G401.6 (cell line): ENCODE results near the gene GABRA5.
"Not testable (repeated sequence)": the region's sequence is repeated elsewhere in the genome, so short reads cannot be mapped to it uniquely, and the experiment has no call there.

Experiments
- FAIRE-seq: peaks from 2 replicates; lab custom pipeline; 2012; peaks lifted over from hg19 to GRCh38; lab: Jason Lieb, UNC

GABRA5 gene

GRCh38 chr15:26866298-26867199, at the start of gene GABRA5:
Gene GABRA5, plus strand, starts transcription at chr15:26867062. Its CDS starts 2,187 bp downstream, at chr15:26869249.
- peak; percentile 79 for FAIRE-seq

GRCh38 chr15:26831191-26831590, 35.7 kb upstream of the GABRA5 start:
- not testable (repeated sequence) for FAIRE-seq

- FAIRE-seq = no peak
These were observed 34.9 kb upstream of the GABRA5 start for GRCh38 chr15:26831951-26832350.

- no peak for FAIRE-seq
These were observed 28.0 kb upstream of the GABRA5 start for GRCh38 chr15:26838742-26839460.

GRCh38 chr15:26841514-26841913, 25.3 kb upstream of the GABRA5 start:
- no peak for FAIRE-seq

- no peak for FAIRE-seq
These were observed 24.9 kb upstream of the GABRA5 start for GRCh38 chr15:26841941-26842340.

- FAIRE-seq = no peak
These were observed 24.5 kb upstream of the GABRA5 start for GRCh38 chr15:26842391-26842790.

- peak; percentile 94 for FAIRE-seq
These were observed 22.0 kb upstream of the GABRA5 start for GRCh38 chr15:26844901-26845300.

- FAIRE-seq = no peak
These were observed 18.4 kb upstream of the GABRA5 start for GRCh38 chr15:26848498-26848897.

GRCh38 chr15:26850161-26850560, 16.7 kb upstream of the GABRA5 start:
- FAIRE-seq = no peak

- FAIRE-seq = no peak
These were observed 13.9 kb upstream of the GABRA5 start for GRCh38 chr15:26852980-26853379.

GRCh38 chr15:26854435-26854834, 12.4 kb upstream of the GABRA5 start:
- no peak for FAIRE-seq

- peak; percentile 95 for FAIRE-seq
These were observed 2.1 kb upstream of the GABRA5 start for GRCh38 chr15:26864664-26865191.

- no peak for FAIRE-seq
These were observed 542 bp downstream of the GABRA5 start for GRCh38 chr15:26867200-26868007.

- FAIRE-seq = no peak
These were observed 1.3 kb downstream of the GABRA5 start for GRCh38 chr15:26868029-26868685.

GRCh38 chr15:26869628-26870027, 2.8 kb downstream of the GABRA5 start:
- no peak for FAIRE-seq

GRCh38 chr15:26870346-26870745, 3.5 kb downstream of the GABRA5 start:
- no peak for FAIRE-seq

GRCh38 chr15:26872206-26872605, 5.3 kb downstream of the GABRA5 start:
- no peak for FAIRE-seq

- FAIRE-seq = no peak
These were observed 7.0 kb downstream of the GABRA5 start for GRCh38 chr15:26873846-26874245.

- FAIRE-seq = no peak
These were observed 8.1 kb downstream of the GABRA5 start for GRCh38 chr15:26874774-26875475.

GRCh38 chr15:26875476-26875850, 8.6 kb downstream of the GABRA5 start:
- FAIRE-seq = no peak
